NT2/D1 (cell line): Measurements from ENCODE around the gene ST8SIA6.

Experiments
- SUZ12 ChIP-seq: IDR thresholded peaks from 2 replicates; pipeline ENCODE4 v1.6.1; 2011; ENCODE audit not compliant: insufficient read length, insufficient read depth; ENCODE audit errors: extremely low read depth
- YY1 ChIP-seq: IDR thresholded peaks from 2 replicates; pipeline ENCODE4 v1.6.1; 2011; ENCODE audit not compliant: insufficient read length, insufficient read depth
- ZNF274 ChIP-seq: IDR thresholded peaks from 2 replicates; pipeline ENCODE4 v1.6.1; 2011; ENCODE audit warnings: mild to moderate bottlenecking, low read depth, low read length

GRCh38 chr10:17330501-17330900 lies 123.9 kb downstream of the ST8SIA6 start:
- TF ChIP-seq ZNF274 (no peak), SUZ12 (no peak), YY1 (no peak)
